Panc1 (cell line): ENCODE measurements around the gene ATE1.

Experiments used
- CTCF ChIP-seq: fragments of 450-650 bp; IDR thresholded peaks from 2 replicates; pipeline ENCODE4 v1.5.1; 2017; ENCODE audit warnings: mild to moderate bottlenecking
- POLR2AphosphoS5 ChIP-seq: IDR thresholded peaks from 2 replicates; pipeline ENCODE4 v1.6.1; 2012; ENCODE audit warnings: mild to moderate bottlenecking, low read depth, low read length, moderate library complexity
- REST ChIP-seq, 2 experiments: IDR thresholded peaks; 2 replicates each; pipeline ENCODE4 v1.6.1; 2011 to 2012; ENCODE audit warnings: low read depth in 2 of 2, control low read depth in 1 of 2, low read length in 1 of 2, mild to moderate bottlenecking in 1 of 2, moderate library complexity in 1 of 2; ENCODE audit not compliant: insufficient read depth in 1 of 2
- SIN3A ChIP-seq: IDR thresholded peaks from 2 replicates; pipeline ENCODE4 v1.6.1; 2012; ENCODE audit warnings: low read depth, mild to moderate bottlenecking, low read length, moderate library complexity, borderline replicate concordance; ENCODE audit not compliant: insufficient read depth

GRCh38 chr10:121974019-121974534 lies 46.2 kb upstream of the ATE1 start:
- no peak for TF ChIP-seq CTCF
- no peak for TF ChIP-seq REST (IDR thresholded peaks at IDR 0.05; ENCODE audit: insufficient read depth in 1 of 2, low read depth in 2 of 2, low read length in 1 of 2)
- no peak for TF ChIP-seq POLR2AphosphoS5
- TF ChIP-seq SIN3A, result 0 out of 2 replicates have a peak, but pooled peaks have one; percentile 75
